ENCODE results near the gene ST6GAL2. TPM values are rescaled to one million over a fixed set of nuclear protein-coding genes. Genes with fewer than 3 reads are reported as not detected.

ST6GAL2 gene
- total and polyA plus RNA-seq, 4 donors = 0.02 to 4.0 (median 0.55) TPM

DNA sequence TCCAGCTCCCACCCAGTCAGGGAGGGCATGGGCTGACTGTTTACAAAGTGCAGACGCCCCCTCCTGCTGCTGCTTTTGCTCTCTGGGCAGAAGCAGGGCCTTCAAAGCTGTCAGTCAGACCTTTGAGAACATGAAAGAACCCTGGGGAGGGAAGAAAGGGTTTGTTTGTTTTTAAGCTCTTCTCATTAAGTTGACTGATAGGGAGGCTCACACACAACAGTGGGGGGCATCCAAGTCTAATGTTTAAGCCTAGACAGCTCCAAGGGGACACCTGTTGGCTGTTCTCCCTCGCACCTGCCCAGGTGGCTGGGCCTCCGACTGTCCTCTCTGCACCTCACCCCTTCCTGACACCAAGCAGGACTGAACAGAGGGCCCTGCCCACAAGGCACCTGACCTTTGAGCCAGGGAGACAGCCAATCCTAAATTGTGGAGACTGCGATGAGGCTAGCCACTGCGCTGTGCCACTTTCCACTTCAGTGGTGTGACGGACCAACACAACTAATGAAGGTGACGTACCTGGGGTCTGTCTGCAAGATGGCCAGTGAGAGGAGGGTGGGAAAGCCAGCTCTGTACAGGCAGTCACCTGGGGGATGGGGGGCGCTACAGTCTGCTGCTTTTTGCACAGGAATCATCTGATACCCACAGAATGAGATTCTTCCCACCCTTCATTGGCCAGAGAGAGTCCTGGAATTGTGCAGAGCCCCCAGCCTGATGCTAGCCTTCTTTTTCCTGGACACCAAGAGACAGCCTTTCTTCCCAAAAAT lies 16.3 kb downstream of the ST6GAL2 start:
- H3K27ac ChIP-seq (ENCODE audit: low read depth in 1 of 2, low read length in 1 of 2) = no peak overlapping the region
- no peaks in the 10 kb centered on the region for H3K9me3 ChIP-seq (ENCODE audit: control insufficient read depth in 4 of 4, insufficient read depth in 3 of 4, low read length in 3 of 4)
- H3K36me3 ChIP-seq (ENCODE audit: control insufficient read depth in 4 of 4, insufficient read depth in 4 of 4, low read length in 4 of 4) = no peaks in the 10 kb centered on the region
- no peak for ATAC-seq (ENCODE audit: insufficient read depth, low FRiP score)
- no peak overlapping the region for H3K9ac ChIP-seq (ENCODE audit: insufficient read depth in 1 of 2, low read length in 2 of 2)
- TF ChIP-seq, protein P1, sequence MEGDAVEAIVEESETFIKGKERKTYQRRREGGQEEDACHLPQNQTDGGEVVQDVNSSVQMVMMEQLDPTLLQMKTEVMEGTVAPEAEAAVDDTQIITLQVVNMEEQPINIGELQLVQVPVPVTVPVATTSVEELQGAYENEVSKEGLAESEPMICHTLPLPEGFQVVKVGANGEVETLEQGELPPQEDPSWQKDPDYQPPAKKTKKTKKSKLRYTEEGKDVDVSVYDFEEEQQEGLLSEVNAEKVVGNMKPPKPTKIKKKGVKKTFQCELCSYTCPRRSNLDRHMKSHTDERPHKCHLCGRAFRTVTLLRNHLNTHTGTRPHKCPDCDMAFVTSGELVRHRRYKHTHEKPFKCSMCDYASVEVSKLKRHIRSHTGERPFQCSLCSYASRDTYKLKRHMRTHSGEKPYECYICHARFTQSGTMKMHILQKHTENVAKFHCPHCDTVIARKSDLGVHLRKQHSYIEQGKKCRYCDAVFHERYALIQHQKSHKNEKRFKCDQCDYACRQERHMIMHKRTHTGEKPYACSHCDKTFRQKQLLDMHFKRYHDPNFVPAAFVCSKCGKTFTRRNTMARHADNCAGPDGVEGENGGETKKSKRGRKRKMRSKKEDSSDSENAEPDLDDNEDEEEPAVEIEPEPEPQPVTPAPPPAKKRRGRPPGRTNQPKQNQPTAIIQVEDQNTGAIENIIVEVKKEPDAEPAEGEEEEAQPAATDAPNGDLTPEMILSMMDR (IDR thresholded peaks at IDR 0.05; ENCODE audit: control extremely low read depth, extremely low read depth) = no peak
- H3K4me3 ChIP-seq = no peak overlapping the region
- WGBS, 2 donors = 84 to 89% methylated on average over 8 of the region's 8 CpGs
- DNase-seq = no peak
- no peaks in the 10 kb centered on the region for H3K27me3 ChIP-seq (ENCODE audit: control insufficient read depth in 3 of 3, insufficient read depth in 3 of 3, low read length in 2 of 3)
- peaks cover 0 to 13% (median 0%) of the 10 kb centered on the region in 5 donors for H3K4me1 ChIP-seq (ENCODE audit: control insufficient read depth in 5 of 5, insufficient read depth in 5 of 5, low read length in 5 of 5)

GRCh38 chr2:106868275-106868674 lies 17.7 kb downstream of the ST6GAL2 start:
- DNase-seq (no peak), ATAC-seq (ENCODE audit: insufficient read depth, low FRiP score) (no peak)
- TF ChIP-seq, protein P1 (IDR thresholded peaks at IDR 0.05; ENCODE audit: control extremely low read depth, extremely low read depth) = no peak
- no peak overlapping the region for H3K4me3 ChIP-seq
- WGBS, 2 donors = 66 to 68% methylated on average over 7 of the region's 7 CpGs
- no peaks in the 10 kb centered on the region for H3K36me3 ChIP-seq (ENCODE audit: control insufficient read depth in 4 of 4, insufficient read depth in 4 of 4, low read length in 4 of 4)
- no peak overlapping the region for H3K9ac ChIP-seq (ENCODE audit: insufficient read depth in 1 of 2, low read length in 2 of 2)
- no peaks in the 10 kb centered on the region for H3K9me3 ChIP-seq (ENCODE audit: control insufficient read depth in 4 of 4, insufficient read depth in 3 of 4, low read length in 3 of 4)
- no peaks in the 10 kb centered on the region for H3K27me3 ChIP-seq (ENCODE audit: control insufficient read depth in 3 of 3, insufficient read depth in 3 of 3, low read length in 2 of 3)
- no peak overlapping the region for H3K27ac ChIP-seq (ENCODE audit: low read depth in 1 of 2, low read length in 1 of 2)
- peaks cover 0 to 13% (median 0%) of the 10 kb centered on the region in 5 donors for H3K4me1 ChIP-seq (ENCODE audit: control insufficient read depth in 5 of 5, insufficient read depth in 5 of 5, low read length in 5 of 5)

DNA sequence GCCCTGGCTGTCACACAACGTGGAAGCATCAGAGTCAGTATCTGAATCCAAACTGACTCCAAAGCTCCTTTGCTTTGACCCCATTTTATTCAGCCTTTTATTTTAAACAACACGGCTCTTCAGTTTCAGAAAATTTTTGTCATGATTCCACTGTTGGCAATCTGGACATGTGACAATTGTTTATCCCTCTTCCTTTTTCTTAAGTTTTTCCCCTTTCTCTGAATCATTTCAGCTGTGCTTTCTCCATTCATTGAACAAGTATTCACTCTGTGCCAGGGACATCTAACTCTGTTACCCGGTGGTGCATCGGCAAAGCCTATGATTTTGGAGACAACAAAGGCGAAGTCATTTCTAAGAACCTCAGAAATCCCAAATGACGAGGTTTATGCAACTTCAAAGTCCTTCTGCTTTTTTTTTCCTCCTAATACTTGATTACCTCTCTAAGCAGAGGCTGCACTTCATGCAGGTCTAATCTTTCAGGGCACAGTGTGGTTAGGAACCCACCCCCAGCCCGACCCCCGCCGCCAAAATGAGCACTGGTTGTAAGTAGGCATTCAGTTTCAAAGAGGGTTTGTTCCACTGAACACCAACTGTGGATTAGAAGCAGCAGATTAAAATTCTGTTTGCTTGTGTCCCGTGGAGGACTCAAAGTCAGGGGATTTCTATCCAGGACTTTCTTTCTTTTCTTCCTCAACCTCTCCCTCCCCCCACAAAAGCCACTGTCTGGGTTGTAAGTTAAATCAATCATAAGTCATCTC lies 18.6 kb downstream of the ST6GAL2 start:
- Histone ChIP-seq H3K4me3 (no peak overlapping the region), H3K27me3 (ENCODE audit: control insufficient read depth in 3 of 3, insufficient read depth in 3 of 3, low read length in 2 of 3) (no peaks in the 10 kb centered on the region), H3K4me1 (ENCODE audit: control insufficient read depth in 5 of 5, insufficient read depth in 5 of 5, low read length in 5 of 5) (peaks cover 0 to 13% (median 0%) of the 10 kb centered on the region in 5 donors), H3K9ac (ENCODE audit: insufficient read depth in 1 of 2, low read length in 2 of 2) (no peak overlapping the region), H3K9me3 (ENCODE audit: control insufficient read depth in 4 of 4, insufficient read depth in 3 of 4, low read length in 3 of 4) (no peaks in the 10 kb centered on the region), H3K27ac (ENCODE audit: low read depth in 1 of 2, low read length in 1 of 2) (no peak overlapping the region), H3K36me3 (ENCODE audit: control insufficient read depth in 4 of 4, insufficient read depth in 4 of 4, low read length in 4 of 4) (no peaks in the 10 kb centered on the region)
- DNase-seq = peak in 2 of 3 donors; percentile 18 to 54
- WGBS, 2 donors = 68 to 75% methylated on average over 10 of the region's 10 CpGs
- ATAC-seq (ENCODE audit: insufficient read depth, low FRiP score) = no peak
- TF ChIP-seq, protein P1 (IDR thresholded peaks at IDR 0.05; ENCODE audit: control extremely low read depth, extremely low read depth) = no peak
